ENCODE measurements around the gene SSRP1. TPM values are rescaled to one million over a fixed set of nuclear protein-coding genes. Genes with fewer than 3 reads are reported as not detected.

Gene SSRP1
- total RNA-seq, 4 donors from 2014 or later, result 29.4 to 115 (median 75.3) TPM

- Histone ChIP-seq H3K4me1 (no peaks in the 10 kb centered on the region), H3K9me3 (no peaks in the 10 kb centered on the region), H3K27ac (no peak overlapping the region), H3K36me3 (no peaks in the 10 kb centered on the region), H3K4me3 (no peak overlapping the region), H3K27me3 (no peaks in the 10 kb centered on the region)
- intact Hi-C loops (cut with DNase I; ENCODE audit: low total_unique reads), result no loop called here
- TF ChIP-seq POLR2A (IDR thresholded peaks at IDR 0.05), result no peak
- no peak for TF ChIP-seq CTCF (IDR thresholded peaks at IDR 0.05)
- DNase-seq, result no peak
These were observed 9.1 kb upstream of the SSRP1 start for GRCh38 chr11:57344826-57345225.

GRCh38 chr11:57343825-57344224, 8.1 kb upstream of the SSRP1 start:
- H3K4me3 ChIP-seq, result no peak overlapping the region
- H3K27ac ChIP-seq, result no peak overlapping the region
- H3K4me1 ChIP-seq, result no peaks in the 10 kb centered on the region
- H3K36me3 ChIP-seq, result no peaks in the 10 kb centered on the region
- H3K27me3 ChIP-seq, result no peaks in the 10 kb centered on the region
- intact Hi-C loops (cut with DNase I; ENCODE audit: low total_unique reads), result no loop called here
- H3K9me3 ChIP-seq, result no peaks in the 10 kb centered on the region
- DNase-seq, result no peak
- TF ChIP-seq POLR2A (IDR thresholded peaks at IDR 0.05), result no peak
- no peak for TF ChIP-seq CTCF (IDR thresholded peaks at IDR 0.05)

- TF ChIP-seq CTCF (IDR thresholded peaks at IDR 0.05), result no peak
- no peak for TF ChIP-seq POLR2A (IDR thresholded peaks at IDR 0.05)
These were observed 7.0 kb upstream of the SSRP1 start for GRCh38 chr11:57342702-57343101.

GRCh38 chr11:57341250-57341808, 5.6 kb upstream of the SSRP1 start:
- no peaks in the 10 kb centered on the region for H3K27me3 ChIP-seq
- H3K4me1 ChIP-seq, result no peaks in the 10 kb centered on the region
- H3K36me3 ChIP-seq, result no peaks in the 10 kb centered on the region
- no peak overlapping the region for H3K27ac ChIP-seq
- TF ChIP-seq POLR2A (IDR thresholded peaks at IDR 0.05) (no peak), CTCF (IDR thresholded peaks at IDR 0.05) (no peak)
- no peak overlapping the region for H3K4me3 ChIP-seq
- DNase-seq, result no peak
- no peaks in the 10 kb centered on the region for H3K9me3 ChIP-seq
- intact Hi-C loops (cut with DNase I; ENCODE audit: low total_unique reads), result no loop called here

More at GRCh38 chr11:57342702-57343101, 7.0 kb upstream of the SSRP1 start:
- no peak for DNase-seq
- intact Hi-C loops (cut with DNase I; ENCODE audit: low total_unique reads), result no loop called here
- no peaks in the 10 kb centered on the region for H3K27me3 ChIP-seq
- no peak overlapping the region for H3K27ac ChIP-seq
- H3K4me1 ChIP-seq, result no peaks in the 10 kb centered on the region
- H3K36me3 ChIP-seq, result no peaks in the 10 kb centered on the region
- no peak overlapping the region for H3K4me3 ChIP-seq
- no peaks in the 10 kb centered on the region for H3K9me3 ChIP-seq

- intact Hi-C loops (cut with DNase I; ENCODE audit: low total_unique reads), result no loop called here
- no peaks in the 10 kb centered on the region for H3K4me1 ChIP-seq
- no peak for DNase-seq
- H3K9me3 ChIP-seq, result no peaks in the 10 kb centered on the region
- H3K36me3 ChIP-seq, result no peaks in the 10 kb centered on the region
- H3K27me3 ChIP-seq, result no peaks in the 10 kb centered on the region
- TF ChIP-seq POLR2A (IDR thresholded peaks at IDR 0.05), result no peak
- TF ChIP-seq CTCF (IDR thresholded peaks at IDR 0.05), result no peak
- H3K4me3 ChIP-seq, result no peak overlapping the region
- H3K27ac ChIP-seq, result no peak overlapping the region
These were observed 4.4 kb upstream of the SSRP1 start for GRCh38 chr11:57340039-57340615.

All from uterus (tissue), 4 donors.